Endodermal cell (in vitro differentiated cells): ENCODE results near the gene MACIR. TPM values are rescaled to one million over a fixed set of nuclear protein-coding genes. Genes with fewer than 3 reads are reported as not detected.

Experiments used
- DNase-seq: peaks from one replicate; pipeline ENCODE4 v3.0.0-alpha.2; 2017
- H3K27ac ChIP-seq: 2 replicates; pipeline ENCODE4 v1.5.1; 2013; ENCODE audit warnings: mild to moderate bottlenecking, low read depth, low read length, moderate library complexity
- H3K27me3 ChIP-seq: 2 replicates; pipeline ENCODE4 v1.6.1; 2013; ENCODE audit warnings: mild to moderate bottlenecking, low read length, moderate library complexity; ENCODE audit not compliant: insufficient read depth, control insufficient read depth, poor library complexity, severe bottlenecking
- H3K36me3 ChIP-seq: 2 replicates; pipeline ENCODE4 v1.7.0; 2013; ENCODE audit warnings: mild to moderate bottlenecking, low read length, moderate library complexity; ENCODE audit not compliant: control insufficient read depth, insufficient read depth
- H3K4me1 ChIP-seq: one replicate; pipeline ENCODE4 v1.7.0; 2013; ENCODE audit warnings: low read length; ENCODE audit not compliant: control insufficient read depth, insufficient read depth
- H3K4me3 ChIP-seq: 2 replicates; pipeline ENCODE4 v1.5.1; 2013; ENCODE audit warnings: mild to moderate bottlenecking, low read length, moderate library complexity
- H3K9ac ChIP-seq: 2 replicates; pipeline ENCODE4 v1.6.1; 2013; ENCODE audit warnings: mild to moderate bottlenecking, low read length, moderate library complexity; ENCODE audit not compliant: poor library complexity, severe bottlenecking; ENCODE audit errors: extremely low read depth
- H3K9me3 ChIP-seq: 2 replicates; pipeline ENCODE4 v1.6.1; 2013; ENCODE audit warnings: mild to moderate bottlenecking, low read length, moderate library complexity; ENCODE audit not compliant: control insufficient read depth
- H3K27ac Mint-ChIP-seq: 2 replicates; pipeline ENCODE4 v1.8.0; 2020; ENCODE audit warnings: mixed read lengths
- H3K27me3 Mint-ChIP-seq: 2 replicates; pipeline ENCODE4 v1.8.0; 2021; ENCODE audit warnings: mild to moderate bottlenecking, mixed read lengths; ENCODE audit not compliant: insufficient read depth
- H3K36me3 Mint-ChIP-seq: 2 replicates; pipeline ENCODE4 v1.8.0; 2020; ENCODE audit warnings: low read depth, mixed read lengths
- H3K4me1 Mint-ChIP-seq: 2 replicates; pipeline ENCODE4 v1.8.0; 2020; ENCODE audit warnings: mixed read lengths
- H3K4me3 Mint-ChIP-seq: 2 replicates; pipeline ENCODE4 v1.8.0; 2020; ENCODE audit warnings: mild to moderate bottlenecking, moderate library complexity, mixed read lengths
- H3K9me3 Mint-ChIP-seq: 2 replicates; pipeline ENCODE4 v1.8.0; 2020; ENCODE audit warnings: mild to moderate bottlenecking, mixed read lengths
- CTCF ChIP-seq: fragments of 200-600 bp; sonication (generic); conservative IDR thresholded peaks from 2 replicates; pipeline ENCODE4 v1.5.0; 2021; ENCODE audit warnings: antibody characterized with exemption, mild to moderate bottlenecking
- WGBS, 2 experiments: methylation state at CpG; one replicate each; pipeline versions ENCODE4 v1.1.5 to v1.1.7; 2013; ENCODE audit warnings: missing lambda C conversion rate in 2 of 2, mixed read lengths in 1 of 2; ENCODE audit not compliant: insufficient coverage in 1 of 2, insufficient read length in 1 of 2; 5-methylcytosine and 5-hydroxymethylcytosine counted together
- long read RNA-seq, 4 experiments: library from polyadenylated mRNA in 2 of 4; library from RNA in 1 of 4; library from capped mRNA in 1 of 4; stranded (forward) in 3 of 4; unstranded in 1 of 4; transcript quantifications; one replicate each; pipeline ENCODE4 v2.0.0, GENCODE V29; 2020 to 2021; ENCODE audit warnings: inconsistent platforms in 1 of 4
- polyA plus RNA-seq, 2 experiments: library from polyadenylated mRNA; stranded (reverse); fragments of 50-300 nt; gene quantifications; one replicate each; pipeline ENCODE4 v1.2.3, GENCODE V29; 2013
- total RNA-seq, 2 donors: library from RNA; stranded (reverse); fragmentation: NEBNext Ultra II Directional in 1 of 2; extraction: Animal tissue kit (Norgen Biotek cat#: 25700) in 1 of 2; gene quantifications; 2 replicates in 1 of 2; 3 replicates in 1 of 2; pipeline ENCODE4 v1.2.1, GENCODE V29; 2021

Gene MACIR, protein sequence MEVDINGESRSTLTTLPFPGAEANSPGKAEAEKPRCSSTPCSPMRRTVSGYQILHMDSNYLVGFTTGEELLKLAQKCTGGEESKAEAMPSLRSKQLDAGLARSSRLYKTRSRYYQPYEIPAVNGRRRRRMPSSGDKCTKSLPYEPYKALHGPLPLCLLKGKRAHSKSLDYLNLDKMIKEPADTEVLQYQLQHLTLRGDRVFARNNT
- 10 to 100 TPM; 13.2 to 18.9 TPM for total RNA-seq
- polyA plus RNA-seq (2013, experiment 1 of 2), result 27.6 TPM
- polyA plus RNA-seq (2013, experiment 2 of 2), result 21.8 TPM
- long read RNA-seq, experiment 1, transcript C5orf30-201 (3 exons, 3,049 nt), result major isoform, 9 of 14 reads
- long read RNA-seq, experiment 1, partial matches to known transcripts, result 0 of 14 reads
- long read RNA-seq, experiment 1, other reads (novel, unspliced or antisense), result 4 of 14 reads
- long read RNA-seq, experiment 2, transcript C5orf30-201 (3 exons, 3,049 nt), result major isoform, 39 of 47 reads
- long read RNA-seq, experiment 2, partial matches to known transcripts, result 4 of 47 reads
- long read RNA-seq, experiment 2, other reads (novel, unspliced or antisense), result 1 of 47 reads
- long read RNA-seq, experiment 3, transcript C5orf30-202 (3 exons, 2,933 nt), result minor isoform, 6 of 115 reads
- long read RNA-seq, experiment 3, transcript C5orf30-201 (3 exons, 3,049 nt), result major isoform, 91 of 115 reads
- long read RNA-seq, experiment 3, transcript C5orf30-203 (3 exons, 1,573 nt), result minor isoform, 11 of 115 reads
- long read RNA-seq, experiment 3, partial matches to known transcripts, result 1 of 115 reads
- long read RNA-seq, experiment 3, other reads (novel, unspliced or antisense), result 6 of 115 reads
- long read RNA-seq, experiment 4, transcript C5orf30-201 (3 exons, 3,049 nt), result major isoform, 8 of 30 reads
- long read RNA-seq, experiment 4, partial matches to known transcripts, result 0 of 30 reads
- long read RNA-seq, experiment 4, other reads (novel, unspliced or antisense), result 20 of 30 reads

GRCh38 chr5:103258368-103258956 is at the start of gene MACIR:
Gene MACIR (plus strand): TSS chr5:103258763. CDS start chr5:103275920, 17,157 bp downstream.
- DNase-seq, result peak; percentile 99
- no peaks in the 10 kb centered on the region for H3K27me3 ChIP-seq
- no peaks in the 10 kb centered on the region for H3K9me3 ChIP-seq
- Mint-ChIP-seq H3K4me1 (peaks cover 31% of the 10 kb centered on the region), H3K36me3 (no peaks in the 10 kb centered on the region), H3K27ac (peak within 1 kb of the TSS; percentile 87), H3K27me3 (no peaks in the 10 kb centered on the region), H3K9me3 (no peaks in the 10 kb centered on the region), H3K4me3 (peak within 1 kb of the TSS; percentile 93)
- peak within 1 kb of the TSS; percentile 85 for H3K27ac ChIP-seq
- 0% methylated on average over 45 of the region's 45 CpGs; no CpG with 5 or more reads in 1 of the 2 experiments for WGBS, 2 experiments
- H3K36me3 ChIP-seq, result no peaks in the 10 kb centered on the region
- H3K4me3 ChIP-seq, result peak within 1 kb of the TSS; percentile 91
- H3K9ac ChIP-seq, result peak within 1 kb of the TSS; percentile 40
- TF ChIP-seq CTCF, result no peak
- H3K4me1 ChIP-seq, result peaks cover 8% of the 10 kb centered on the region

- no peak overlapping the region for H3K4me3 ChIP-seq
- TF ChIP-seq CTCF, result no peak
- no peak overlapping the region for H3K27ac Mint-ChIP-seq
- no peak for DNase-seq
- no peaks in the 10 kb centered on the region for H3K36me3 ChIP-seq
- peaks cover 8% of the 10 kb centered on the region for H3K4me1 Mint-ChIP-seq
- no peak overlapping the region for H3K27ac ChIP-seq
- no peaks in the 10 kb centered on the region for H3K27me3 Mint-ChIP-seq
- no peak overlapping the region for H3K4me3 Mint-ChIP-seq
- no peaks in the 10 kb centered on the region for H3K9me3 ChIP-seq
- H3K36me3 Mint-ChIP-seq, result peaks cover 9% of the 10 kb centered on the region
- no peak overlapping the region for H3K9ac ChIP-seq
- no peaks in the 10 kb centered on the region for H3K9me3 Mint-ChIP-seq
- no peaks in the 10 kb centered on the region for H3K27me3 ChIP-seq
- H3K4me1 ChIP-seq, result no peaks in the 10 kb centered on the region
Observed at GRCh38 chr5:103209065-103209464, 49.5 kb upstream of the MACIR start.

GRCh38 chr5:103210952-103211351 is 47.6 kb upstream of the MACIR start:
- Mint-ChIP-seq H3K4me1 (peaks cover 8% of the 10 kb centered on the region), H3K9me3 (no peaks in the 10 kb centered on the region), H3K4me3 (no peak overlapping the region), H3K27me3 (no peaks in the 10 kb centered on the region), H3K36me3 (peaks cover 2% of the 10 kb centered on the region), H3K27ac (no peak overlapping the region)
- Histone ChIP-seq H3K4me1 (no peaks in the 10 kb centered on the region), H3K36me3 (no peaks in the 10 kb centered on the region), H3K4me3 (no peak overlapping the region), H3K27me3 (no peaks in the 10 kb centered on the region), H3K9me3 (no peaks in the 10 kb centered on the region), H3K9ac (no peak overlapping the region), H3K27ac (no peak overlapping the region)
- DNase-seq, result no peak
- TF ChIP-seq CTCF, result no peak
- 67 to 93% methylated on average over 1 to 2 of the region's 2 CpGs for WGBS, 2 experiments
